IPS-NIHi7 (cell line): ENCODE measurements around the gene DCUN1D2.

Source experiments
- DNase-seq: peaks from one replicate; pipeline ENCODE4 v3.0.0; 2012; ENCODE audit warnings: mixed read lengths; ENCODE audit errors: extremely low spot score

DCUN1D2 gene

GRCh38 chr13:113407531-113408393 lies 82.7 kb downstream of the DCUN1D2 start:
- no peak for DNase-seq

GRCh38 chr13:113407103-113407530 lies 83.4 kb downstream of the DCUN1D2 start:
- DNase-seq = no peak

DNA sequence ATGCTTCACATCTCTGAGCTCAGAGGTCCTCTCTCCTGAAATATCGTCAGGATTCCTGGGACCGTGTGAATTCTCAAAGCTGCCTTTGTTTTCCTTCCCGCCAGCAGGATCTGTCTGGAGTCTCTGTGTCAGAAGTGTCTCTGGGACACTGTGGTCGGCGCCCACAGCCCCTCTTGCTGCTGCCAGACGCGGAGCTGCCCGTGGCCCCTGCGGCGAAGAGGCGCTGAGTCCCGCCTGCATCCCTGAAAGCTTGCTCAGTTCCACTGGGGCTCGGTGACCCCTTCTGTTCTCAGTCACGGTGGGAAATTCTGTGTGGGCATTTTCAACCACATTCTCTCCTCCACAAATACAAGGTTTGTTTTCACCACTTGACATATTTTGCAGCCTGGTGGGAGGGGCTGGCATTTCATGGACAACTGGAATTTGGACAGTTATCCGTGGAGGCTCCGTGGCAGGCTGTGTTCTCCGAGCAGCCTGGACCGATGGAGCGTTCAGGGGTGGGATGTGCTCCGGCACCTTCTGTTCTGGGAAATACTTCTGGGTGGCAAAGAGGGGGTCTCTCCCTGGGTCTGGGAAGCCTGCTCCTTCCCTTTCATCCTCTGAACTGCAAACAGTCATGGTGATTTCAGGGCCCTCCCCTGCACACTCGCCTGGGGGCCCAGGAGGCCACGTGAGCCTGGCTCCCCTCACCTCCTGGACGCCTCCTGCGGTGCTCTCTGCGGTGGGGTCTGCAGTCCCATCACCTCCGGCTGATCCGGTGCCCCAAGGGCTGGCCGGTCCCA lies 84.0 kb downstream of the DCUN1D2 start:
- DNase-seq = no peak
